Keratinocyte (primary cell): ENCODE measurements around the gene FSTL5.

Experiments
- EZH2 ChIP-seq: IDR thresholded peaks from one replicate; pipeline ENCODE4 v1.6.1; 2012; ENCODE audit warnings: inconsistent platforms, mild to moderate bottlenecking, low read length, moderate library complexity
- TF ChIP-seq, protein P1 (sequence below), 3 experiments: IDR thresholded peaks in 1 of 3; conservative IDR thresholded peaks in 1 of 3; optimal IDR thresholded peaks in 1 of 3; 2 replicates in 2 of 3; 3 replicates in 1 of 3; pipeline versions ENCODE3 to v1.5.1; 2011; ENCODE audit warnings: low read length in 3 of 3, mild to moderate bottlenecking in 3 of 3, moderate library complexity in 2 of 3, control low read depth in 1 of 3, inconsistent platforms in 1 of 3; ENCODE audit not compliant: insufficient read depth in 2 of 3; ENCODE audit errors: extremely low read depth in 1 of 3

DNA sequence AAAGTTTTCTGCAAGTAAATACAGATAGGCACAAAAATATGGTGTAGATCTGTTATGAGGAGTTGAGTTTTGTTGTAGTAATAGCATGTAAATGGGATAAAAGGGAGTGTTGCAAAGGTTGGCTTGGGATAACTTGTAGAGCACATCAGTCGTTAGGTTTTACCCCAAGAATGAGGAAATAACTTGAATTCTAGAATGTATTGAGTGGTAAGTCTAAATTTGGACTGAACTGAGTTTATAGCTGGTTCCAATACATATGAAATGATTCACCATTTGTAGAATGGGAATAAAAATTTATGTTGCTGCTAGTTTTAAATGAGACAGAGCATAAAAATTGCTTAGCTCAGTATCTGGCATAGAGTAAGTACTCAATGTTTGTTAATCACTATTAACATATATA, 719.2 kb downstream of the FSTL5 start:
- TF ChIP-seq, protein P1, sequence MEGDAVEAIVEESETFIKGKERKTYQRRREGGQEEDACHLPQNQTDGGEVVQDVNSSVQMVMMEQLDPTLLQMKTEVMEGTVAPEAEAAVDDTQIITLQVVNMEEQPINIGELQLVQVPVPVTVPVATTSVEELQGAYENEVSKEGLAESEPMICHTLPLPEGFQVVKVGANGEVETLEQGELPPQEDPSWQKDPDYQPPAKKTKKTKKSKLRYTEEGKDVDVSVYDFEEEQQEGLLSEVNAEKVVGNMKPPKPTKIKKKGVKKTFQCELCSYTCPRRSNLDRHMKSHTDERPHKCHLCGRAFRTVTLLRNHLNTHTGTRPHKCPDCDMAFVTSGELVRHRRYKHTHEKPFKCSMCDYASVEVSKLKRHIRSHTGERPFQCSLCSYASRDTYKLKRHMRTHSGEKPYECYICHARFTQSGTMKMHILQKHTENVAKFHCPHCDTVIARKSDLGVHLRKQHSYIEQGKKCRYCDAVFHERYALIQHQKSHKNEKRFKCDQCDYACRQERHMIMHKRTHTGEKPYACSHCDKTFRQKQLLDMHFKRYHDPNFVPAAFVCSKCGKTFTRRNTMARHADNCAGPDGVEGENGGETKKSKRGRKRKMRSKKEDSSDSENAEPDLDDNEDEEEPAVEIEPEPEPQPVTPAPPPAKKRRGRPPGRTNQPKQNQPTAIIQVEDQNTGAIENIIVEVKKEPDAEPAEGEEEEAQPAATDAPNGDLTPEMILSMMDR (optimal IDR thresholded peaks at IDR 0.05 in 1 of 3, IDR thresholded peaks at IDR 0.05 in 1 of 3, conservative IDR thresholded peaks at IDR 0.05 in 1 of 3; ENCODE audit: extremely low read depth in 1 of 3, insufficient read depth in 2 of 3, low read length in 3 of 3), result no peak
- no peak for TF ChIP-seq EZH2
